HG03571 (cell line): ENCODE measurements around the gene FMN1.
"Not testable (repeated sequence)": the region's sequence is repeated elsewhere in the genome, so short reads cannot be mapped to it uniquely, and the experiment has no call there.

Experiments used
- ATAC-seq: cut with Tn5 transposase; IDR thresholded peaks from one replicate; pipeline ENCODE4 v1.9.1; 2021; ENCODE audit not compliant: unreplicated experiment

Gene FMN1

DNA sequence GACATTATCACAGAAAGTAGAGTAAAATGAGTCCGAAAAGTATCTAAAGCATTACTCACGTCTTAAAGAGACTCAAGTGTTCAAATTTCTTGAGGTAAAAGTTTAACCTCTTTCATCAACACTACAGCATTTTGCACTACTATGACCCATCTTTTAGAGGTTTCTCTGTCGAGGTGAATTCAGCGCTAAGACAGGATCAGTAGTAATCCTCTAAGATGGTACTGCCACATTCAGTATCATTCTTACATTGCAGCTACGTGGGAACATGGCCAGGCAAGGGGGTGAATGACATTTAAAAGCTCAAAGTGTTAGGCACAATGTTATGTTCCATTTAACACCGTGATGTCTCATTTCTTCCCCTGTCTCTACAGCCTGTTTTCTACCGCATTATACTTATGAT is 210.8 kb downstream of the FMN1 start:
- ATAC-seq, result no peak

GRCh38 chr15:32982001-32982400 is 212.5 kb downstream of the FMN1 start:
- ATAC-seq, result no peak

GRCh38 chr15:32981536-32981935 is 213.0 kb downstream of the FMN1 start:
- ATAC-seq, result no peak

- ATAC-seq, result no peak
These were observed 214.8 kb downstream of the FMN1 start for GRCh38 chr15:32979710-32980109.

- ATAC-seq, result no peak
These were observed 217.0 kb downstream of the FMN1 start for GRCh38 chr15:32977506-32977905.

DNA sequence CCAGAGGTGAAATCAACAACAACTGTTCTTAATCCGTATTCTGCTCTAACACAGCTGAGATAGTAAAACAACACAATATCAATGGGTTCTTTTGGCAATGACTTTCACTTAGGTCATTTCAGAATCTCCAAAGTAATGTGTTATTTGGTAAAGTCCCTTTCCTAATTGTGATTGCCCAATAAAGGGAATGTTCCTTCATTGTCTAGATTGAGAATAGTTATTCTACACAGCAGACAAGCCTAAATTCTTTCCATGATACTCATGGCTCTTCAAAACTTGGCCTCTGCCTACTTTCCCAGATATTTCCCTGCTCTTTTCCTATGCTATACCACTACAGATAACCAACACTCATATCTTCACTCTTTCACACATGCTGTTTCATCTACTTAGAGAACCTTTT is 219.8 kb downstream of the FMN1 start:
- ATAC-seq, result no peak

DNA sequence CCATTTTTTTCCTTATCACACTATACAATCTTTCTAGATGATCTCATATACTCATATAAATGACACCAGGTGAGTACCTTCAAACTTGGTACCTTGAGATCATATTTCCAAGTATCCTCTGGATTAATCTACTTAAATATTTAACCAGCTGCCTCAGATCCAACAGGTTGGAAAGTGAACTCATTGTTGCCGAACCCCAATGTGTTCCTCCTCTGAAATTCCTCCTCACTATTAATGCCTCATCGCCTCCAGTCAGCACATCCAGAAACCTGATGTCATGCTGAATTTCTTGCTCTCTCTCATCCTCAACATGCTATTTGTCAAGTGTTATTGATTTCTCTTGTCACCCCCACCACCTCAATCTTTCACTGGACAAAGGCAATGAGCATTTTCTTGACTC is 221.8 kb downstream of the FMN1 start:
- no peak for ATAC-seq

- no peak for ATAC-seq
These were observed 223.7 kb downstream of the FMN1 start for GRCh38 chr15:32970847-32971246.

DNA sequence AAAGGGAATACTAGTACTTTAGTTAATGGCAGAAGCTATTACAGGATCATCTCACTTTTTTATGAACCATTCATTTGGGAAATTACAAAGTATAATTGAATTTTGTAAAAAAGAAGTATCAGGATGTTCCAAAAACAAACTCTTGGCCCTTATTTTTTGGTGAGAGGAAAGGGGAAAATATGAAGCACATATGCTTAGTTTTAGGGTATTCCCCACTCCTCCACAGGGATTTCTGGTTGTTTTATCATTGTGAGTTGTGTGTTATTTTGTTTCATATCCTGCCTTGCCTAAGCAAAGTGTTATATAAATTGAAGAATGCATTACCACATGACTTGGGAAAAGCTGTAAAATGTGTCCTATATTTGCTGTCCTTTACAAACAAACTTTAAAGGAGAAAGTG is 227.0 kb downstream of the FMN1 start:
- ATAC-seq, result no peak

GRCh38 chr15:32966512-32966911 is 228.0 kb downstream of the FMN1 start:
- no peak for ATAC-seq

GRCh38 chr15:32965897-32966296 is 228.6 kb downstream of the FMN1 start:
- no peak for ATAC-seq

DNA sequence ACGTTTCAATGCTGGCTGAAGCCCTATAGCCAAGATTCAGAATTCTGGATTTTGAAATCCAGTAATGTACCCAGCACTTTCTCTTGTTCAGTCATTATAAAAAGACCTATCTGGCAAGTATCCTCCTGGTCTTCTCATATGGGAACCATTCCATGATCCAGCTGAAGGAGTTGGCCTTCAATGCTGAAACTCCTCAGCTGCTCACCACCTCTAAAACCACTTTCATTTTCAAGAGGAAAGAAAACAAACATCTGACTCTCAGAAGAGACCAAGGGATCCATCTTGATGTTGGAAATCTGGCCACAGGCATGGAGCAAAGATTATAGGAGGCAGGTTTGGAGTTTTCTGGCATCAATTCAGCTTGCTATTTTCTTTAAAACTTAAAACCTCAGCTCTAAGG is 235.4 kb downstream of the FMN1 start:
- ATAC-seq, result no peak

DNA sequence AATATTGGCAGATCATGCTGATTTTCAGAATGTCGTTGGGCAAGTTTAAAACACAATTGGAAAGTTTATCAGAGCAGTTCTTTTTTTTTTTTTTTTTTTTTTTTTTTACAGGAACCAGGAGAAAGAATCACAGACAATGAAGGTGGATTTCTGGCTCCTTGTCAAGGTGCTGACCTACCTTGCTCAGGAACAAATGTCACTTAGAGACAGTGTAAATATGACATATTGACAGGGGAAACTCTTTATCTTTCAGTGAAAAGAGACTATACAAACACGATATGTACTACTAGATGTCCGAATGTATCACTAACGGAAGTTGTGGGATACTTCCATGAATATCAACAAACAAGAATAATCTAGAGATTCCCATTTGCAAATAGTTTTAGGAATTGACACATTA is 237.3 kb downstream of the FMN1 start:
- no peak for ATAC-seq

DNA sequence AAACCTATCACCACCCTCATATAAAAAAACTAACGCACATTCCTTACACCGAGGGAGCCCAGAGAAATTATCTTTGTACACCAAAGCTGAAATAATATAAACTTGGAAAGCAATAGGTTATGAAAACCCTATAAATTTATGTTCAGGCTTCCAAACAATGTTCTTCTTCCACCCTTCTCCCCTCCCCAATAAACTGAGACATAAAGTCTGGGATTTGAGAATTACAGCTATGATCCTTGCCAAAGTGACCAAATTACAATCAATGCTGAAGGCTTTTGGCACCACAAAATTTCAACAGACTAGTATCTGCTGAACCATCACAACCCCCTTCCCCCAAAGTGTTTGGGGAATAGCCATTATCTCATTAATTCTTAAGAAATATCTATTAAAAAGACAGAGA is 237.8 kb downstream of the FMN1 start:
- no peak for ATAC-seq

GRCh38 chr15:32956006-32956405 is 238.5 kb downstream of the FMN1 start:
- ATAC-seq, result no peak

DNA sequence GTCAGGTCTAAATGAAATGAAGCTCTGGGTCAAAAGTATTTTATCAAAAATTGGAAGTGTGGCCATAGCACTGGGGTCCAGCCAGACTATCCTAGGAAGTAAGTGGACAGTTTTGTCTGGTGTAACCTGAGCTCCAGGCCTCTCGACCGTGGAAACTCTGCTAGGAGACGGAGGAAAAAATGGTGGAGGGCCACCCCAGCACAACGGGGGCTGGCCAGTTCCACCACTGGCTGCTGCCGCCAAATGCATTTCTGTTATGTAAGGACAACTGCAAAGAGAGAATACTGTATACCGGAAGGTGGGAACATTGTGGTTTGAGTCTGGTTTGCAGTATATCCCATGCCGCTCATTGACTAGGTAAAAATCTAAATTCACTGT is 241.0 kb downstream of the FMN1 start:
- ATAC-seq, result no peak

DNA sequence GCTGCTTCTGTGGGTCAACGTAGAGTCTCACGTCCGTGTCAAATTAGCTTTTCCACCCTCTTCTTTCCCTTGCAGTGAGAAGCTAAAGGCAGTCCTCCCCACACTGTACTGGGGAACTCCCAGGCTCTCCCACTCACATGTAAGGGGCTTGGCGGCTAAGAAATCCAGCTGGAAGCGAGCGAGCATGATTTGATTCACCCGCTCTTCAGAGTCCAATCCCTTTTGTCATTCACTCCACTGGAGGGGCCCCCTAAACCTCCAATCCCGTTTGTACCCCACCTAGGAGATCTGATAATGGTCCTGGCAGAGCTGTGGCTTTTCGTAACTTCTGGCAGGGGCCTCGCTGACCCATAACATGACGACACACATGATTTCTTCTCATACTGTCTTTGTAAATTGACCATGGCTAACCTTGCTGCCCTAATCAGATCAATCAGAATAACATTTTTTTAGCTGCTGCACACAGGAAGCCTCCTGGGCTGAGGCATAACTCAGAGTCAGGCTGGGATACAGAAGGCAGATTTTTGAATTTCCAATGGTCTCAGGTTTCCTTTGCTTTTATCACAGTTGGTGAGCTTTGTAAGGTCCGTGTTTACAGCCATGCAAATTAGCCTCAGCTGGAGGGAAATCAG is 241.5 kb downstream of the FMN1 start:
- ATAC-seq, result no peak

DNA sequence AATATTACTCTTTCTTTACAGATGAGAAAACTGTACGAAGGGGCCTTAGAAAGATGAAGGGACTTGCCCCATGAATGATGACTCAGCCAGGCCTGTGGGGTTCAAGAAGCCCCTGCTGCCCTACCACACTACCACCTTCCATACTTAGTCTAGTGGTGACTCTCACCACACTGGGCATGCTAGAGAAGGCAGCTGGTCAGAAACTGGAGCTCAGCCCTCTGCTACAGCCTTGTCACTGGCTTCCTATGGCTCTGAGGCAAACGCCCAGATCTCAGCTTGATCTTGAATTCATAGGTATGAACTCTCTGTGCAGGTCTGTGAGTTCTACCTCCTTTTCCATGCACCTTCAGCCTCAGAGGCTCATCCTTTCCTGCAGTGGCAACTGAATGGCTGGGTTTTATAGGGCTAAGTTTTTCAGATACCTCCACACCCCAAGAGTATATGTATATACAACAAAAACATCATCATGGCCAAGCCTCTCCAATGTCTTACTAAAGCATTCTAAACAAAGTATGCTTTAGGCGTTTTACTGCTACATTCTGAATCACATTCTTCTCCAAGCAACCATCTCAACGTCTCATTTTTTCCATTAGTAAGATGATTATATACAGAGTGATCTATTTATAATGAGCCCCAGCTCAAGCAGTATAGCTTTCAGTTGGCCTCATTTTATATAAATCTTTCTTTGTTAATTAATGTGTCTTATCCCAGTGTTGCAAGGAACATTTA is 242.6 kb downstream of the FMN1 start:
- ATAC-seq, result no peak

- not testable (repeated sequence) for ATAC-seq
These were observed 244.5 kb downstream of the FMN1 start for GRCh38 chr15:32950051-32950450.

DNA sequence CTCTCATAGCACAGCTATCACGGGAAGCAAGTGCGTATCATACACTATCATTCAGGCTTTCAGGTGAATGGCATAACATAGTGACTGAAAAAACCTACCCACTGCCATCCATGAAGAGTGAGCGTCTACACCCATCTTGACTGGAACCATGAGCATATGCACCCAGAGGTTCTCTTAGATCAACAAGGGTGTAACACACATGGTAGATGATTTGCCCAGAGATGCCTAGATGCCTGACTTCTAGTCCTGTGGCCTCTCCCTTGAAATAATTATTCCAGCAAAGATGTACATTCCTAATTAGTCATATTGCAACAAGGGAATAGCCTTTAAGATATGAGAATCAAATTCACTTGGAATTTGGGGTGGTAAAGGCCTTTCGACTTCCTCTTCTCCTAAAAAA is 248.3 kb downstream of the FMN1 start:
- ATAC-seq, result no peak

GRCh38 chr15:32944431-32944830 is 250.1 kb downstream of the FMN1 start:
- no peak for ATAC-seq

GRCh38 chr15:32943711-32944110 is 250.8 kb downstream of the FMN1 start:
- no peak for ATAC-seq

- no peak for ATAC-seq
These were observed 252.1 kb downstream of the FMN1 start for GRCh38 chr15:32942401-32942841.
